HG02610 (cell line): ENCODE data around the gene ZNF644.
"Not testable (repeated sequence)": the region's sequence is repeated elsewhere in the genome, so short reads cannot be mapped to it uniquely, and the experiment has no call there.

Source experiments
- ATAC-seq: cut with Tn5 transposase; IDR thresholded peaks from one replicate; pipeline ENCODE4 v1.9.1; 2021; ENCODE audit warnings: mild to moderate bottlenecking, moderate library complexity; ENCODE audit not compliant: unreplicated experiment

Gene ZNF644

GRCh38 chr1:90936731-90937130, 85.1 kb downstream of the ZNF644 start:
- no peak for ATAC-seq

- no peak for ATAC-seq
Observed at GRCh38 chr1:90936061-90936460, 85.8 kb downstream of the ZNF644 start.

- not testable (repeated sequence) for ATAC-seq
Observed at GRCh38 chr1:90928231-90928630, 93.6 kb downstream of the ZNF644 start.

- not testable (repeated sequence) for ATAC-seq
Observed at GRCh38 chr1:90927674-90928073, 94.2 kb downstream of the ZNF644 start.

- ATAC-seq: no peak
Observed at GRCh38 chr1:90926971-90927370, 94.9 kb downstream of the ZNF644 start.

GRCh38 chr1:90925928-90926869, 95.6 kb downstream of the ZNF644 start:
- no peak for ATAC-seq

- ATAC-seq: no peak
Observed at GRCh38 chr1:90924982-90925381, 96.9 kb downstream of the ZNF644 start.

- no peak for ATAC-seq
Observed at GRCh38 chr1:90922996-90923395, 98.8 kb downstream of the ZNF644 start.

GRCh38 chr1:90922202-90922601, 99.6 kb downstream of the ZNF644 start:
- no peak for ATAC-seq

GRCh38 chr1:90919900-90920299, 101.9 kb downstream of the ZNF644 start:
- no peak for ATAC-seq

GRCh38 chr1:90919190-90919719, 102.6 kb downstream of the ZNF644 start:
- ATAC-seq: no peak

- ATAC-seq: no peak
Observed at GRCh38 chr1:90911353-90911752, 110.5 kb downstream of the ZNF644 start.

GRCh38 chr1:90902672-90903071, 119.2 kb downstream of the ZNF644 start:
- no peak for ATAC-seq

GRCh38 chr1:90899263-90899662, 122.6 kb downstream of the ZNF644 start:
- ATAC-seq: no peak

GRCh38 chr1:90893679-90894078, 128.2 kb downstream of the ZNF644 start:
- not testable (repeated sequence) for ATAC-seq

GRCh38 chr1:90892884-90893283, 129.0 kb downstream of the ZNF644 start:
- not testable (repeated sequence) for ATAC-seq

GRCh38 chr1:90892196-90892595, 129.6 kb downstream of the ZNF644 start:
- not testable (repeated sequence) for ATAC-seq

- ATAC-seq: not testable (repeated sequence)
Observed at GRCh38 chr1:90891756-90892155, 130.1 kb downstream of the ZNF644 start.

- no peak for ATAC-seq
Observed at GRCh38 chr1:90882221-90882620, 139.6 kb downstream of the ZNF644 start.

GRCh38 chr1:90881034-90881433, 140.8 kb downstream of the ZNF644 start:
- no peak for ATAC-seq

GRCh38 chr1:90879281-90879680, 142.6 kb downstream of the ZNF644 start:
- ATAC-seq: no peak

GRCh38 chr1:90876101-90876500, 145.7 kb downstream of the ZNF644 start:
- no peak for ATAC-seq
